Stimulated activated CD4-positive, alpha-beta T cell treated with anti-CD3 and anti-CD28 coated beads, Interleukin-12 subunit alpha, Interleukin-12 subunit beta, amount 100 ng/mL, for 4 hours (primary cell): ENCODE measurements around the gene RPS6KA6.
"Not testable (repeated sequence)": the region's sequence is repeated elsewhere in the genome, so short reads cannot be mapped to it uniquely, and the experiment has no call there.

ENCODE experiments used
- DNase-seq: peaks from one replicate; pipeline ENCODE4 v3.0.0-alpha.2; 2020

Gene RPS6KA6

DNA sequence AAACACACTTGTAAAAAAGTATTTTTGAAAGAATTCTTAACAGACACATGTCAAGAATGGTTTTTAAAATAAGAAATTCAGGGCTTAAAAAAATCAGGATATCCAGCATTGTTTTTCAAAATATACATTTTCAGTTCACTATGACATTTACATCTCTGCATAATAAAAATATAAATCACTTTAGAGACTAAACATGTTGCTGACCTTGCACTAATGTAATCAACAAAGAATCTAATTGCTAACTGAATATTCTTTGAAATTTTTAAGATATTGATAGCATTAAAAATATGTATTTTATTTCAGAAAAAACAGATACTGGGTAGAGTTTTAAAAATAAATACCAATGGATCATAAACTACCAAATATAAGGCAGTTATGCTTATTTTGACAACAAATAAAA is 26.4 kb downstream of the RPS6KA6 start:
- no peak for DNase-seq

- DNase-seq: no peak
Measured at GRCh38 chrX:84160736-84161135, 27.3 kb downstream of the RPS6KA6 start.

GRCh38 chrX:84156821-84157220 is 31.2 kb downstream of the RPS6KA6 start:
- no peak for DNase-seq

GRCh38 chrX:84155938-84156337 is 32.1 kb downstream of the RPS6KA6 start:
- DNase-seq: no peak

GRCh38 chrX:84153538-84153937 is 34.5 kb downstream of the RPS6KA6 start:
- DNase-seq: no peak

GRCh38 chrX:84144991-84145390 is 43.0 kb downstream of the RPS6KA6 start:
- DNase-seq: no peak

DNA sequence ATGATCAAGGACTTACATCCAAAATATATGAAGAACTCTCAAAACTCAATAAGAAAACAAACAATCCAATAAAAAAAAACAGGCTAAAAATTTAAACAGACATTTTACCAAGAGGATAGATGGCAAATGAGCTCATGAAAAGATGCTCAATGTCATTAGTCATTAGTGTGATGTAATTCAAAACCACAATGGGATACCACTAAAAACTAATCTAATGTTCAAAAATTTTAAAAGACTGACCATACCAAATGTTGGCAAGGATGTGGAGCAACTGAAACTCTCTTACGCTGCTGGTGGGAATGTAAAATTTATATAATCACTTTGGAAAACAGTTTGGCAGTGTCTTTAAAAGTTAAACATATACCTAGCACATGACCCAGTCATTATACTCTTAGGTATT is 43.7 kb downstream of the RPS6KA6 start:
- DNase-seq: no peak

DNA sequence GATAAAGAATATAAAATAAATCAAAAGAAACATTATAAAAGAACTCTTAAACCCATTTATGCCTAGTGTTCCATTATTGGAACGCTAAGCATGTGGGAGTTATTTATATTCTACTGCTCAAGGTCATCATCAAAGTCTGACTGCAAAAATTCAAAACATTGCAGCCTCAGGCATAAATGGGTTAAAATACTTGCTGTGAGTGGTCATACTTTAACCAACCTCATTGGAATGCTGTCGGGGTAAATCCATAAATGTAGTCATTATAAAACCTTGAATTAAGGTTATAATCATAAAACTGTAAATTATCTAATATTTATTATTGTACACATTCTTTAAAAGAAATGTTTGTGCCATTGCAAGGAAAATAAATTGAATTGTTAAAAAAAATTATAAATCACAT is 55.0 kb downstream of the RPS6KA6 start:
- no peak for DNase-seq

DNA sequence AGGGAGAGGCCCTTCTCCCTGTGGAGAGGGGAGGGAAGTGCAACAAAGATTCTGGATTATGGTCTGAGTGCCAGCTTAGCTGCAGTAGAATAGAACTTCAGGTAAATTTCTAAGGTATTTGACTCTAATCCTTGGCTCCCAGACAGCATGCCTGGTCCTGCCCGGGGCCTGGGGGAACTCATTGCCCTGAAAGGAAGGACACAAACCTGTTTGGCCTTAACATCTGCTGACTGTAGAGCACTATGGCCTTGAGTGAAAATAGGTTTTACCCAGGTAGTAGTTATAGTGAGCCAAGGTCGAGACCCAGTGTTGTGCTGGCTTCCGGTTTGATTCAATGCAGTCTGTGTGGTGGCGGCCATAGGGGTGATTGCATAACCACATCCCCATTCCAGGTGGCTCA is 64.4 kb downstream of the RPS6KA6 start:
- no peak for DNase-seq

GRCh38 chrX:84118769-84119168 is 69.2 kb downstream of the RPS6KA6 start:
- DNase-seq: no peak

GRCh38 chrX:84118315-84118714 is 69.7 kb downstream of the RPS6KA6 start:
- no peak for DNase-seq

GRCh38 chrX:84108584-84108983 is 79.4 kb downstream of the RPS6KA6 start:
- DNase-seq: no peak

GRCh38 chrX:84099120-84099519 is 88.9 kb downstream of the RPS6KA6 start:
- no peak for DNase-seq

DNA sequence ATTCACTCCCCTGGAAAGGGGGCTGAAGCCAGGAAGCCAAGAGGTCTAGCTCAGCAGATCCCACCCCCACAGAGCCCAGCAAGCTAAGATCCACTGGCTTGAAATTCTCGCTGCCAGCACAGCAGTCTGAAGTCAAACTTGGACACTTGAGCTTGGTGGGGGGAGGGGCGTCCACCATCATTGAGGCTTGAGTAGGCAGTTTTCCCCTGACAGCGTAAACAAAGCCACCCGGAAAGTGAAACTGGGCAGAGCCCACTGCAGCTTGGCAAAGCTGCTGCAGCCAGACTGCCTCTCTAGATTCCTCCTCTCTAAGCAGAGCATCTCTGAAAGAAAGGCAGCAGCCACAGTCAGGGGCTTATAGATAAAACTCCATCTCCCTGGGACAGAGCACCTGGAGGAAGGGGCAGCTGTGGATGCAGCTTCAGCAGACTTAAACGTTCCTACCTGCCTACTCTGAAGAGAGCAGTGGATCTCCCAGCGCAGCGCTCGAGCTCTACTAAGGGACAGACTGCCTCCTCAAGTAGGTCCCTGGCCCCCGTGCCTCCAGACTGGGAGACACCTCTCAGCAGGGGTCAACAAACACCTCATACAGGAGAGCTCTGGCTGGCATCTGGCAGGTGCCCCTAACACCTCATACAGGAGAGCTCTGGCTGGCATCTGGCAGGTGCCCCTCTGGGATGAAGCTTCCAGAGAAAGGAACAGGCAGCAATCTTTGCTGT is 108.4 kb downstream of the RPS6KA6 start:
- DNase-seq: not testable (repeated sequence)

DNA sequence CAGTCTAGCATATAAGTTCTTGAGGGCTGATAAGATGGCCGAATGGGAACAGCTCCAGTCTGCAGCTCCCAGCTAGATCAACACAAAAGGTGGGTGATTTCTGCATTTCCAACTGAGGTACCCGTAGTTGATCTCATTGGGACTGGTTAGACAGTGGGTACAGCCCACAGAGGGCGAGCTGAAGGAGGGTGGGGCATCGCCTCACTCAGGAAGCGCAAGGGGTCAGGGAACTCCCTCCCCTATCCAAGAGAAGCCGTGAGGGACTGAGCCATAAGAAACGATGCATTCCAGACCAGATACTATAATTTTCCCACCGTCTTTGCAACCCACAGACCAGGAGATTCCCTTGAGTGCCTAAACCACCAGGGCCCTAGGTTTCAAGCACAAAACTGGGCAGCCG is 109.0 kb downstream of the RPS6KA6 start:
- DNase-seq: no peak

DNA sequence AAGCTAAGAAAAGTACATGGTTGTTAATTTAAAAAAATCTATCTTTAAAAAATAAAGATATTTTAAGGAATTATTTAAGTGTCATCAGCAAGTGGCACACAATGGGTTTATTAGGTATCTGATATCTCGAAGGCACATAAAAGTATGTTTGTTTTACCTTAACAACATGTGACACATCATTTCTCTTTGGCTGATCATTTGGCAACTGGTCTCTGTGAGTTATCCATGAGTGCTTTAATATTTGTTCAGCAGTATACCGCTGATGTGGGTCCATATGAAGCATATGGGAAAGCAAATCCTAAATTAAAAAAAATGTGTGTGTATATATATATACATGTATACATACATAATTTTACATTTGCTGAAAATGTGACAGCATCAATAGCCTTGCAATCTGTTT is 123.2 kb downstream of the RPS6KA6 start:
- DNase-seq: no peak

DNA sequence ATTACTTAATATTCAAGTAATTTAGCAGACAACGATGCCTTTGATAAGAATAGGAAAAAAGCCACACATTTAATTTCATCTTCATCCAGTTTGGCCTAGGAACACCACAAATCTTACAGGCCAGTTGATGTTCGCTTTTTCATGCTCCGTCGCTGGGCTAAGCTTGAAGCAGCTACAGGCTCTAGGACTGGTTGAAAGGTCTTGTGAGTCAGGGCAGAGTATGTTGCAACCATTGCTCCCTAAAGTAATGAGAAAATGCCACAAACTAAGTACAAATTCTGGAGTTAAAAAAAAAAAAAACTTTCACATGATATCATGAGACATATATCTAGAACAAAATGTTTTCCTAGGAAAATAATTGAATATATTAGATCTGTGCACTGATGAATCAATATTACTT is 123.8 kb downstream of the RPS6KA6 start:
- DNase-seq: no peak

GRCh38 chrX:84047339-84047738 is 140.7 kb downstream of the RPS6KA6 start:
- DNase-seq: no peak

- no peak for DNase-seq
Measured at GRCh38 chrX:84046403-84046984, 141.5 kb downstream of the RPS6KA6 start.

- DNase-seq: no peak
Measured at GRCh38 chrX:84044051-84044450, 143.9 kb downstream of the RPS6KA6 start.
